ENCODE results near the gene C10orf90. TPM values are rescaled to one million over a fixed set of nuclear protein-coding genes. Genes with fewer than 3 reads are reported as not detected.

C10orf90 gene
- total and polyA plus RNA-seq, 2 of the 8 experiments (the other 6 are each of a cell fraction or from before 2014, with no cell fraction given), result 0.21 TPM; not detected in 1

DNA sequence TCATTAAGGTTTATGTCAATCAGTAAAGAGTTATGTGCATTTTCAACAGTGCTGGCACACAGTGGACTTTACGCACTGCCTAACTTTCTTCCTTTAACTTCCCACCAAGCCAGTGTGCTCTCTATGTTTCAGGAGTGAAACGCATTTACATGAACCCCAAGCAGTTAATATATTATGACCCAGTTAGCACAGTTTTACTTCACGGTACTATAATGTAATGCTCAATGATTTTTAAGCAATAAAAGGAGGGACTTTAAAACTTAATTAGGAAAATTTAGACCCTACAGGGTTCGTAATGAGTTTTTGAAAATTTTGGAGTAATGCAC, 100.3 kb downstream of the C10orf90 start (continued):
- TF ChIP-seq, protein P1, sequence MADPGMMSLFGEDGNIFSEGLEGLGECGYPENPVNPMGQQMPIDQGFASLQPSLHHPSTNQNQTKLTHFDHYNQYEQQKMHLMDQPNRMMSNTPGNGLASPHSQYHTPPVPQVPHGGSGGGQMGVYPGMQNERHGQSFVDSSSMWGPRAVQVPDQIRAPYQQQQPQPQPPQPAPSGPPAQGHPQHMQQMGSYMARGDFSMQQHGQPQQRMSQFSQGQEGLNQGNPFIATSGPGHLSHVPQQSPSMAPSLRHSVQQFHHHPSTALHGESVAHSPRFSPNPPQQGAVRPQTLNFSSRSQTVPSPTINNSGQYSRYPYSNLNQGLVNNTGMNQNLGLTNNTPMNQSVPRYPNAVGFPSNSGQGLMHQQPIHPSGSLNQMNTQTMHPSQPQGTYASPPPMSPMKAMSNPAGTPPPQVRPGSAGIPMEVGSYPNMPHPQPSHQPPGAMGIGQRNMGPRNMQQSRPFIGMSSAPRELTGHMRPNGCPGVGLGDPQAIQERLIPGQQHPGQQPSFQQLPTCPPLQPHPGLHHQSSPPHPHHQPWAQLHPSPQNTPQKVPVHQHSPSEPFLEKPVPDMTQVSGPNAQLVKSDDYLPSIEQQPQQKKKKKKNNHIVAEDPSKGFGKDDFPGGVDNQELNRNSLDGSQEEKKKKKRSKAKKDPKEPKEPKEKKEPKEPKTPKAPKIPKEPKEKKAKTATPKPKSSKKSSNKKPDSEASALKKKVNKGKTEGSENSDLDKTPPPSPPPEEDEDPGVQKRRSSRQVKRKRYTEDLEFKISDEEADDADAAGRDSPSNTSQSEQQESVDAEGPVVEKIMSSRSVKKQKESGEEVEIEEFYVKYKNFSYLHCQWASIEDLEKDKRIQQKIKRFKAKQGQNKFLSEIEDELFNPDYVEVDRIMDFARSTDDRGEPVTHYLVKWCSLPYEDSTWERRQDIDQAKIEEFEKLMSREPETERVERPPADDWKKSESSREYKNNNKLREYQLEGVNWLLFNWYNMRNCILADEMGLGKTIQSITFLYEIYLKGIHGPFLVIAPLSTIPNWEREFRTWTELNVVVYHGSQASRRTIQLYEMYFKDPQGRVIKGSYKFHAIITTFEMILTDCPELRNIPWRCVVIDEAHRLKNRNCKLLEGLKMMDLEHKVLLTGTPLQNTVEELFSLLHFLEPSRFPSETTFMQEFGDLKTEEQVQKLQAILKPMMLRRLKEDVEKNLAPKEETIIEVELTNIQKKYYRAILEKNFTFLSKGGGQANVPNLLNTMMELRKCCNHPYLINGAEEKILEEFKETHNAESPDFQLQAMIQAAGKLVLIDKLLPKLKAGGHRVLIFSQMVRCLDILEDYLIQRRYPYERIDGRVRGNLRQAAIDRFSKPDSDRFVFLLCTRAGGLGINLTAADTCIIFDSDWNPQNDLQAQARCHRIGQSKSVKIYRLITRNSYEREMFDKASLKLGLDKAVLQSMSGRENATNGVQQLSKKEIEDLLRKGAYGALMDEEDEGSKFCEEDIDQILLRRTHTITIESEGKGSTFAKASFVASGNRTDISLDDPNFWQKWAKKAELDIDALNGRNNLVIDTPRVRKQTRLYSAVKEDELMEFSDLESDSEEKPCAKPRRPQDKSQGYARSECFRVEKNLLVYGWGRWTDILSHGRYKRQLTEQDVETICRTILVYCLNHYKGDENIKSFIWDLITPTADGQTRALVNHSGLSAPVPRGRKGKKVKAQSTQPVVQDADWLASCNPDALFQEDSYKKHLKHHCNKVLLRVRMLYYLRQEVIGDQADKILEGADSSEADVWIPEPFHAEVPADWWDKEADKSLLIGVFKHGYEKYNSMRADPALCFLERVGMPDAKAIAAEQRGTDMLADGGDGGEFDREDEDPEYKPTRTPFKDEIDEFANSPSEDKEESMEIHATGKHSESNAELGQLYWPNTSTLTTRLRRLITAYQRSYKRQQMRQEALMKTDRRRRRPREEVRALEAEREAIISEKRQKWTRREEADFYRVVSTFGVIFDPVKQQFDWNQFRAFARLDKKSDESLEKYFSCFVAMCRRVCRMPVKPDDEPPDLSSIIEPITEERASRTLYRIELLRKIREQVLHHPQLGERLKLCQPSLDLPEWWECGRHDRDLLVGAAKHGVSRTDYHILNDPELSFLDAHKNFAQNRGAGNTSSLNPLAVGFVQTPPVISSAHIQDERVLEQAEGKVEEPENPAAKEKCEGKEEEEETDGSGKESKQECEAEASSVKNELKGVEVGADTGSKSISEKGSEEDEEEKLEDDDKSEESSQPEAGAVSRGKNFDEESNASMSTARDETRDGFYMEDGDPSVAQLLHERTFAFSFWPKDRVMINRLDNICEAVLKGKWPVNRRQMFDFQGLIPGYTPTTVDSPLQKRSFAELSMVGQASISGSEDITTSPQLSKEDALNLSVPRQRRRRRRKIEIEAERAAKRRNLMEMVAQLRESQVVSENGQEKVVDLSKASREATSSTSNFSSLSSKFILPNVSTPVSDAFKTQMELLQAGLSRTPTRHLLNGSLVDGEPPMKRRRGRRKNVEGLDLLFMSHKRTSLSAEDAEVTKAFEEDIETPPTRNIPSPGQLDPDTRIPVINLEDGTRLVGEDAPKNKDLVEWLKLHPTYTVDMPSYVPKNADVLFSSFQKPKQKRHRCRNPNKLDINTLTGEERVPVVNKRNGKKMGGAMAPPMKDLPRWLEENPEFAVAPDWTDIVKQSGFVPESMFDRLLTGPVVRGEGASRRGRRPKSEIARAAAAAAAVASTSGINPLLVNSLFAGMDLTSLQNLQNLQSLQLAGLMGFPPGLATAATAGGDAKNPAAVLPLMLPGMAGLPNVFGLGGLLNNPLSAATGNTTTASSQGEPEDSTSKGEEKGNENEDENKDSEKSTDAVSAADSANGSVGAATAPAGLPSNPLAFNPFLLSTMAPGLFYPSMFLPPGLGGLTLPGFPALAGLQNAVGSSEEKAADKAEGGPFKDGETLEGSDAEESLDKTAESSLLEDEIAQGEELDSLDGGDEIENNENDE (IDR thresholded peaks at IDR 0.05; ENCODE audit: insufficient replicate concordance, low read length), result no peak
- TF ChIP-seq CTBP2 (IDR thresholded peaks at IDR 0.05; ENCODE audit: borderline replicate concordance, insufficient read depth, insufficient read length, low read length) (no peak), NRF1 (IDR thresholded peaks at IDR 0.05; ENCODE audit: low read depth, low read length) (no peak), YY1 (IDR thresholded peaks at IDR 0.05; ENCODE audit: low read depth, low read length) (no peak), KDM4A (IDR thresholded peaks at IDR 0.05; ENCODE audit: low read depth, low read length, severe bottlenecking) (no peak), ASH2L (IDR thresholded peaks at IDR 0.05; ENCODE audit: low read length) (no peak), CHD2 (IDR thresholded peaks at IDR 0.05; ENCODE audit: low read length) (no peak), CEBPB (IDR thresholded peaks at IDR 0.05; ENCODE audit: low read depth, low read length) (no peak), SAP30 (IDR thresholded peaks at IDR 0.05; ENCODE audit: insufficient read depth, insufficient replicate concordance, low read length) (no peak)
- TF ChIP-seq, protein P2, sequence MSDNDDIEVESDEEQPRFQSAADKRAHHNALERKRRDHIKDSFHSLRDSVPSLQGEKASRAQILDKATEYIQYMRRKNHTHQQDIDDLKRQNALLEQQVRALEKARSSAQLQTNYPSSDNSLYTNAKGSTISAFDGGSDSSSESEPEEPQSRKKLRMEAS (IDR thresholded peaks at IDR 0.05), result no peak
- TF ChIP-seq, protein P3, sequence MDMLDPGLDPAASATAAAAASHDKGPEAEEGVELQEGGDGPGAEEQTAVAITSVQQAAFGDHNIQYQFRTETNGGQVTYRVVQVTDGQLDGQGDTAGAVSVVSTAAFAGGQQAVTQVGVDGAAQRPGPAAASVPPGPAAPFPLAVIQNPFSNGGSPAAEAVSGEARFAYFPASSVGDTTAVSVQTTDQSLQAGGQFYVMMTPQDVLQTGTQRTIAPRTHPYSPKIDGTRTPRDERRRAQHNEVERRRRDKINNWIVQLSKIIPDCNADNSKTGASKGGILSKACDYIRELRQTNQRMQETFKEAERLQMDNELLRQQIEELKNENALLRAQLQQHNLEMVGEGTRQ (IDR thresholded peaks at IDR 0.05; ENCODE audit: low read length), result no peak

All from H1 (cell line).